Hippocampal formation (tissue), 2 donors: ENCODE measurements around the gene CBX2.

Experiments used
- DNase-seq, 2 donors: peaks; one replicate each; lab custom pipeline; 2025; lab: John Stamatoyannopoulos, UW

The CBX2 gene

DNA sequence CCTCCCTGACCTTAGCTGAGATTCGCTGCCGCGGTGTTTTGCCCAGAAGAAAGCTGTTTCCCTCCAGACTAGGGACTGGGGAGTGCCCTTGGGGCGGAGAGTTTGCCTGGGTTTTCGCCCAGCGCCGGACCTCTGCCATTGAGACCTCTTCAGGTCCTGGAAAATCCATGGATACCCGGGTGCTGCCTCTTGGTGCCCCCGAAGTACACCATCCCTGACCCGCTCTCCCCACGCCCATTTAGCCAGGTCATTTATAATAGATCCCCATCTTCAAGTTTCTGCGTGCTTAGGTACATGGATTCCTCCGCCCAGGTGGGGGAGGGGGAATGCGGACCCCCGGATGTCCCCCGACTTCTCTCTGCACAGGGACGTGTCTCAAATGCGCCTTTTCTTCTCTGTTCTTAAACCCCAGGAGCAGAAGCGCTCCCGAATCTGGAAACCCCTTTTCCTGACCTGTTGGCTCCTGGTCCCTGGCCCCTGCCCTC is 34.0 kb downstream of the CBX2 start:
- no peak for DNase-seq

DNA sequence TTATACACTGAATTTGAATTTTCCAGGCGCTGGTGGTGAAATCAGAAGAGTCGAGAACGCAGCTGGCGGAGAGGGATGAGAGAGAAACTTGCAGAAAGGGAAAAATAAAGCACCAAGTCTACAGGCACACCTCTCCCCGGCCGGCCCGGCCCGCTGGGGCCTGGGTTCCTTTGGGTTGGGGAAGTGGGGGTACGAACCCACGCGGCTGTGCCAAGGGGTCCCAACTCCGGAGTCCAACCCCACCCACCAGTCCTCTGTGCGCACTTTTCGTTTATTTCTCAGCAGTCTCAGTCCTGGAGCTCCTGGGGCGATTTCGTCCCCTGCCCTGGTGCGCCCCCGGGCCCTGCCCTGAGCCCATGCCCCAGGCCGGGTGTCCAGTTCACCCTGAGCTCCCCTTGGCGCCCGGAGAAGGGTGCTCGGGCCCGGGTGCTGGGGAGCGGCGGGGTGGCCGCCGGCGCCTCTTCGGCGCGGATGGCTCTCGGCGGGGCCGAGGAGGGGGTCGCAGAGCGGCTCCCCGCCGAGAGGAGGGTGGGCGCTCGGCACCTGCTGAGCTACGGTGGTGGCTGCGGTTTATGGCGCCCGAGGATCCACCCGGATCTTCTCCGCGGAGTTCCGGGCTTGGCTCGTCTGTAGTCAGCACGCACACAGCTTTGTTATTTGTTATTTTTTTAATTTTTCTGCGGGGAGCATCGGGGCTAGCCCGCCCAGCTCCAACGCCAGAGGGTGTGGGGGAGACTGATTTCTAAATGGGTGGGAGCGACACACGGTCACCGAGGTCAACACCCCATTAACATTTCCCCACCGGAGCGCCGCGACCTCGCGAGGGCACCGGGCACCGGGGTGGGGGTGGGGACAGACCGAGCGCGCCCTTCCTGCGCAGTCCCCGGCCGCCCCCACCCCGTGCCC is 34.7 kb downstream of the CBX2 start:
- no peak for DNase-seq

DNA sequence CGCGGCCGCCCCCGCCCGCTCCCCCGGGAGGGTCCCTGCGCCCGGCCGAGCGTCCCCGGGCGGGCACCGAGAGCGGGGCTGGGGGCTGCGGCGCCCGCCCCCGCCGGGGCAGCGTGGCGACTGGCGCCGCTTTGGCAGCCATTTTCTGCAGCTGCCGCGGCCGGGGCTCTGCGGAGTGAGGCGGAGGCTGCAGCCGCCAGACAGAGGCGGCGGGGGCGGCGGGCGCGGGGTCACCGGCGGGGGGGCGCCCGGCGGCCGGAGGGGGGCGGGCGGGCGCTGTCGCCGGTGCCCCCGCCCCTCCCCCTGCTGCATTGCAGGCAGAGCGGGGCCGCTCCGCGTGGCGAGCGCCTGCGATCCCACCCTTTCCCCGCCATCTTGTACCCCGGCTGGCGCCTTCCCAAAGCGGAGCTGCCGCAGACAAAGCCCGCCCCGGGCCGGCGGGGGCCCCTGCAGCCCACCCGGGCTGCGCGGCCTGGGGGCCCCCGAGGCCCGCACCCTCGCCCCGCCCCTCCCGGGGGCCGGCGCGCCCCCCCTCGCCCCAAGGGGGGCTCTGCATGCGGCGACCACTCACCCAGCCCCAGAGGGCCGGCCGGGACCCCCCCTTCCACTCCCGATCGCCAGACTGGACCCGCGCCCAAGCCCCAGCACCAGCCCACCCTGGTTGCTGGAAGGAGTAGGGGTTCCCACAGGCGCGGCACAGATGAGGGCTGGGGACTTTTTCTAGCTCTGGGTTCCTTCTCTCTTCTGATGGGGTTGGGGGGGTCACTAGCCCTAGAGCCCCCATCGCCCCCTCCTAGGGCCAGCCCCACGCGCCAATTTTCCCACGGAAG is 35.6 kb downstream of the CBX2 start:
- no peak for DNase-seq

DNA sequence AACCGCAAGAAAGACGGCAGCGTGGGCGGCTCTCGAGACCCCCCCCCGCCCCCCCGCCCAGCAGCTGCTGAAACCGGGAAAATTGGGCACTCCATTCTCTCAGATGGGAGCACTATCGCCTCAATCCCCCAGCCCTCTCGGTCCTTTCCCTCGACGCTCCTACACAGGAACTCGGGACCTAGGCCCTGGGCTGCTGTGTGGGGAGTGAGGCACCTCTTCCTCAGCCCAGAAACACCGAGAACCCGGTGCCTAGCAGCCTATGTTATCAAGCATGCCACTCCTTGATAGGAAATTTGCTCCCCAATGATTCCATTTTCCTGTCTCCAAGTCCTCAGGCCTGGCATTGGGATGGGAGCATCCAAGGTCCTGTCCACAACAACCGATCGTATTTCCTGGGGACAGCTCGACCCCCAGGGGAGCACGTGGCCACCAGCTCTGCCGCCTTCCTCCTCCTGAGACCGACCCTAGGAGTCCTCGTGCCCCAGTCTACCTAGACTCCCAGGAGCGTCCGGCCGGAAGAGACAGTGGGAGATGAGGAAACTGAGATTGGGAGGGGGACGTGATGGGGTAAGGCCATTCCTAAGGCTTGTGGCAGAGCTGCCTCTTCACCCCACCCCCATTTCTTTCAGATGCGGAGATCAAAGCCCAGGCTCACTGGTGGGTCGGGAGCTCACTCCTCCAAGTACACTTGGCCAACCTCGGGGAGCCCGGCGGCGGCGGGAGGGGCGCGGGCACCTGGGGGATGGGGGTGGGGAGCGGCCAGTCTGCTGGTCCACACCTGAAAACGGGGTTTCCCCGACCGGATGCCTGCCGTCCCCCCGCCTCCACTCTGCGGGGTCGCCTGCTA is 36.4 kb downstream of the CBX2 start:
- no peak for DNase-seq

DNA sequence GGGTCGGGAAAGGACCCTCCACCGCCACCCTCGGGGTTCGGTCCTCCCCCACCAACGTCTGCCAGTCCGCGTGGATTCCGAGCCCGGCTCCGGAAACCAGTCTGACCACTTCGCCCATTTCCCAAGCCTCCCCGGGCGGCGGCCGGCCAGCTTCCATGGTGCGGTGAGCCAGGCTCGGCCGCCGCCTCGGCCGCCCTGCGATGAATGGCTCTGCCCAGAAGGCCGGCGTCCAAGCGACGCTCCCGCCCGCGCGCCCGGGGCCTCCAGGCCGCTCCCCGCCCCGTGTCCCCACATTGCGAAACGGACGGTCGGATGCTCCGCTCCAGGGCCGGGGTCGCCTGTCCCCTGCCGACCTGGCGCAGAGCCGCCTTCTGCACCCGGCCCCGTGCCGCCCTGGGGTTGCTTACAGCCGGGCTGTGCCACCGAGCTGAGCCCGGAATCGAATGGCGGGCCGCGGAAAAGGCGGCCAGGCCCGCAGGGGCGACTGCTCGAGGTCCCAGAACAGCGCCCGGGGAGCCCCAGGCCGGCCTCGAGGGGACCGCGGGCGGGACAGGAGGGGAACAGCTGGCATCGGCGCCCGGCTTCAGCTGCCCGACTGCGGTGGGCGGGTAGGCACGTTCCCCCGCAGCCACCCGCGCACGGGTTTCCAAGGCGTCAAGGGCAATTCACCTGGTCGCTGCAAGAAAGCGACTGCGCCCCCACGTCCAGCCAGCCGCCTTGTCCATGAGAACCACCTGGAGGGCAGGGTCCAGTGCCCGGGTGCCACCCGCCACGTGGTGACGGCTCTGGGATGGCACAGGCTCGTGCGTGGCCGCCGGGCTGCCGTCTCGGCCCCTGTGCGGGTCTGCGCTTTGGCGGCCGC is 37.3 kb downstream of the CBX2 start:
- no peak for DNase-seq

DNA sequence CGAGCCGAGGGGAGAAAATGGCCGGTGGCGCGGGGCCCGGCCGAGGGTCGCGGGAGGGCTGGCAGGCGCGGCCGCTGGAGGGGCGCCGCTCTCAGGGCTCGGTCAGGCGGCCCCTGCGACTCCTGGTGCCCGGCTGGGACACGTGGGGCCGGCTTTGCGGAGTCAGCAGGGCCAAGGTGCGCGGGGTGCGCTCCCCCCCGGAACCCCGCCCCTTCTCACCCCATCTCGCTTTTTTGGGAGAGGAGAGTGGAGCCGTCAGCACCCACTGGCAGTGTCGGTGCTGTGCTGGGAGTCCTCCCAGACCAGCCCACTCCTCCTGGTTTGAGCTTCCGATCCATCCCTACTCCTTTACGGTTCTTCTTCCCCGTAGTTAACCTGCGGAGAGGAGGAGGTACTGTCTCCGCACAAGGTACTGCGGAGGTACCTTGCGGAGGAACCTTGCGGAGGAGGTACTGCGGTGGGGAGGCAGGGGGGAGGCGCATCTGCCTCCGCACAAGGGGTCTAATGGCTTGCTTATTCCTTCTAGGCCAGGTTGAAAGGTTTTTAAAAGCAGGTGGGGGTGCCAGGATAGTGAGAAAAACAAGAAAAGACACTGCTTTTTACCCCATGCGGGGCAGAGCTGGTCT is 38.0 kb downstream of the CBX2 start:
- no peak for DNase-seq

DNA sequence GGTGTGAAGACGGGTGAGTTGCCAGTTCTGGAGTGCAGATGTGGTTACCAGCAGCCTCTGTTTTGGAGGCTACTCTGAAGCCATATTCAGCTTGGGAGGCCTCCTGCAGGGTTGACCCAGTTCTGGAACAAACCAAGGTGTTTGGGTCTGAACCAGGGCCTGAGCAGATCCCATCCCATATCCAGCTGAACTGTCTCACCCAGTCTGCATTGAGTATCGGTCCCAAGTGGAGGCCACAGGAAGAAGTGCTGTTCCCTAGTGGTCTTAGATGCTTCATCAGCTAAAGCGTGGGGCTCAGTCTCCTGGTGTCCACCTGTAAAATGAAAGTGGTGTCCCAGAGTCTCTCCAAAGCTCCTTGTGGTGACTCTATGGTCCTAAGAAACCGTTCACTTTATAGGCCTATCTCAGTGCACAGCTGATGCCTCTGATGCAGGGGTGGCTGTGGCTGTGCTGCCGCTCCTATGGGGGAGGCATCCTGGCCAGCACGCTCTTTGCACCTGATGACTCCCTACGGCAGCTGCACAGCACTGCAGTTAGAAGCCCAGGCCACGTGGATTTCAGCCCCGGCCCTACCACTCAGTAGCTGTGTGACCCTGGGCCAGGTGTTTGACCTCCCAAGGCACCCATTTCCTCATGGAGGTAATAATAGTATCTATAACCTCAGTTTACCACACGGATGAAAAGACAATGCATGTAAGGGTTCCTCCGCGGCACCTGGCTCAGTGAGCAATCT is 40.2 kb downstream of the CBX2 start:
- DNase-seq: no peak

DNA sequence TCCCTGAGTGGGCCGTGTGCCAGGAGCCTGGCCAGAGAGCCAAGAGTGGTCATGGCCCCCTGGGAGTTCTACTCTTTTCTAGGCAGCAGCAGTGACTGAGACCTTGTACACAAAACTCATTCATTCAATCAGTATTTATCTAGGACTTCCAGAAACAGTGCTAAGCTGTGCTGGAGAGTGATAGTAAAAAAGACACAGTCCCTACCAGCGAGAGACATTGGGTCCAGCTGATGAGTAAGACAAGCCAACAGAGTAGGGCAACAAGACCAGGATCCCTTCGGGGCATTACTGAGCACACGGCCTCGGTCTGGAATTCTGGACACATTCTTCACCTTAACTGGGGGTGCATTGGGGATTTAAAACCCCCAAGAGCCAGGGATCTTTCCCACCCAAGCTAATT is 41.1 kb downstream of the CBX2 start:
- DNase-seq: no peak

DNA sequence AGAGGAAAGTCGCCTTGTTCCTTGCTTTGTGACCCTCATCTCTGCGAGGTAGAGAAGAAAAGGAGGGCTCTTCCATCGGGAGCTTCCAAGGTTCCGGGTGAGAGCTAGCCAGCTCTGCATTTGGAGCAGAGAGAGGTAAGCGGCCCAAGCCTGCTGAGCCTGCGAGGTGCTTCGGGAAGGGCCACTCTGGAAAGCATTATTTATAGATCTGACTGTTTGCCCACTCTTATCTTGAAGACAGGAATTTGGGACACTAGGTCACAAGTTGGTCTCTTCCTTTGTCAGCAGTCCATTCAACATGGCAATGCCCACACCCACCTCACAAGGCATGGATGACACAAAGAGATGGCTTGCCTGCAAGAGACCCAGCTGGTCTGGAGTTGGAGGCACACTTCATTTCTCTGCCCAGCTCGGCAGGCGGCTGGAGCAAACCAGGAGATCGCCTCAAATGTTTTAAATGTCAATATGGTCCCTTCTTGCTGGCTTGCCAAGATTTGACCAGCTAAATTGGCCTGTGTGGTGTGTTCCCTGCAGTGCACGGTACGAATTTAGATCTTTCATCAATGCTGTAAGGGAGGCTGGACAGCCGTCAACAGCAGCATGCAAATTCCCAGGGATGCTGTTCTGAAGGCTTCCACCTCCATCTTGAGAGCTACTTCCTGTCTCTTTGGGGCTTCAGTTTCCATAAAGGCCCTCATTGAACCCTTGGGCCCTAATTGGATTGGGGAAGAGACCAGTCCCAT is 41.8 kb downstream of the CBX2 start:
- DNase-seq: no peak

DNA sequence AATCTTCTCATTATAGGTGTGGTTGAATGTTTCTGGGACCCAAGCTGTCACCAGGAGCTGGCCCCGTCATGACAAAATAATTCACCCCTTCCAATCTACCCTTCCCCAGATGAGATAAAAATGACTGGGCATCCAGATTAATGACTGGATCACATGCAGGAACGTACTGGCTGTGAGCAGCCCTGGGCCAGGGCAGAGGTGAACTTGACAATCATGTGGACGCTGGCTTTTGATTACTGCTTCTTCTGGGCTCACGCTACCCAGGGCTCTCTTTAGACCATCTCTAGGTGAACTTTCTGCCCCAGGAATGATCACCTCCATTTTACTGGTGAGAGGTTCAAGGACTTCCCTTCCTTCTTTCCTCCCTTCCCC is 43.0 kb downstream of the CBX2 start:
- no peak for DNase-seq

DNA sequence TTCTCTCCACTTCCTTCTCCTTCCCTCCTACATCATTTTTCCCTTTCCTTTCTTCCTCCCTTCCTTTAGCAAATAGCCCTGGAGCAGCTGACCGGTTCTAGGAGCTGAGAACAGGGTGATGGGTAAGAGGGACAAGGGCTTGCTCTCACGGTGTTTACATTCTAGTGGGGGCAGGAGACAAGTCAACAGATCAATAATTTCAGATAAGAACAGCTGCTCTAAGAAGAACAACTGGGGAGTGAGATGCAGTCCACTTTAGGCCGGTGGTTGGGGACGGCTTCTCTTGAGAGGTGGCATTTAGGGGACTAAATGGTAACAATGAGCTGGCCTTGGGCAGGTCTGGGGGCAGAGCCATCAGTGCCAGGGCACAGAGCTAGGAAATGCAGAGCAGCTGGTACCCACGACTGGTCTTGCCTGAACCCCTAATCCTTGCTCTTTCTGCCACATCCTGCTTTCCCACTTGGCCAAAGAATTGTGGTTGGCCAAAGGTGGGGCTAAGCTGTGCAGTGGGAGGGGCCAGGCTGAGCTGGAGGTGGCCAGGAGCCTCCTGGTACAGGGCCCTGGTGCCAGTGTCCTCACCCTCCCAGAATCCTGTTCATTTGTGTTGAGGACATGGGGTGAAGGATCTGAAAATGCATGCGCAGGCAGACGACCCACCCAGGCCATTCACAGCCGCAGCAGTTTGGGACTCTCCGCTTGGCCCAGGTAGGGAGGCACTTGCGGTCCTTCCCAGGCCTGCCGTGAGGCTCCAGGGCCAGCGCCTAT is 43.6 kb downstream of the CBX2 start:
- DNase-seq: no peak

DNA sequence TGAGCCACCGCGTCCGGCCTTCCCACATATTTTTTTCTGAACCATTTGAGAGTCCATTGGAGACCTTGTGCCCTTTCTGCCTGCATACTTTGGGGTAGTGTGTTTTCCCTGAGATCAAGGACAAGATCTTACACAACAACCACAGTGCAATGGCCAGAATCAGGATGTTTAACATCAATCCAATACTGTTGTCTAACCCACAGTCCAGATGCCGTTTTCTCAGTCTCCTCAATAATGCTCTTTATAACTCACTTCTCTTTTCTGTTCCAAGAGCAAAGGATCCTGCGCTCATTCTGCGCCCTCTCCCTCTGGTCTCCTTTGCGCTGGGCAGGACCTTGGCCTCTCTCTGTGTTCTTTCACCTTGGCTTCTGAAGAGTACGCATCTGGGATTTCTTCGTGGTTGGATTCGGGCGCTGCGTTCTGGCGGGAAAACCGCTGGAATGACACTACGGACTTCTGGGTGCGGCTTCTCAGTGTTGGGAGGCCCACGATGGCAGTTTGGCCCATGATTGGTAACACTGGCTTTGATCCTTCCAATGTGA is 44.7 kb downstream of the CBX2 start:
- DNase-seq: no peak

DNA sequence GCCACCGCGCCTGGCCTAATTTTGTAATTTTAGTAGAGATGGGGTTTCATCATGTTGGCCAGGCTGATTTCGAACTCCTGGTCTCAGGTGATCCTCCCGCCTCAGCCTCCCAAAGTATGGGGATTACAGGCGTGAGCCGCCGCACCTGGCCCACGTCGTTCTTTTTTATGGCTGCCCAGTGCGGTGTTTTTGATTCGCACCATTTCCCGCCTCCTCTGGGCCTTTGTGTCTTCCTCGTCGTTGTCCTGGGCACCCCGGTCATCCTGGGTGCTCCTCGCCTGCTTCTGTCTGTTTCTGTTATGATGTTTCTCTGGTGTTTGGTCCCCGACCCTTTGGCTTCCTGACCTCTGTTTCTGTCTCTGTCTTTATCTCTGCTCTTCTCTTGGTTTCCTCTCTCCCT is 46.3 kb downstream of the CBX2 start:
- DNase-seq: no peak

DNA sequence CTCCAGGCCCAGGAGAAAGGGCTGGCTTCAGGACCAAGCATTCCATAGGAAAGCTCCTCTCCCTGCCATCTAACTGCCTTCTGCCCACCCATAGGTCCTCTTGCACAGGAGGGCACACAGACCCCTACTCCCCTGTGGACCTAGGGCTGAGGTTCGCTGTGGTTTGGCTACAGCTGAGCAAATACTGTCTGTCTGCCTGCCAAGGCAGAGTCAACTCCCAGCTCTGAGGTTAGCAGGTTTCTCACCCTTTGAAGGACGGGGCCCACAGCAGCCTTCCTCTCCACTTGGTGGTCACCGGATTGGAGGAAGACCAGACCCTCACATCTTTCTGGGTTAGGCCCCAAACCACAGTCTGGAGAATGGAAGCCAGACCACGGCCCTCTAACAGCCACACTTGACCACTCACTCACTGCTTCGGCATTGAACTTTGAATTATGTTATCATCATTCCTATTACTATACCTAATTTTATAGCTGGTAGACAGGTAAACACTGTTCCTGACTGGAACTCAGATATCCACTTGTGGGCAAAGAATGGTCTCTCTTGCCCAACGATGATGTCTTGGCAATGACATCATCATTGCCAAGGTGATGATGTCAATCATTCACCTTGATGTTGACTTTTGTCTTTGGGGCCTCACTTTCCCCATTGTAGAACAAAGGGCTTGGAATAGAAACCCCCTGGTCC is 47.1 kb downstream of the CBX2 start:
- DNase-seq: no peak

DNA sequence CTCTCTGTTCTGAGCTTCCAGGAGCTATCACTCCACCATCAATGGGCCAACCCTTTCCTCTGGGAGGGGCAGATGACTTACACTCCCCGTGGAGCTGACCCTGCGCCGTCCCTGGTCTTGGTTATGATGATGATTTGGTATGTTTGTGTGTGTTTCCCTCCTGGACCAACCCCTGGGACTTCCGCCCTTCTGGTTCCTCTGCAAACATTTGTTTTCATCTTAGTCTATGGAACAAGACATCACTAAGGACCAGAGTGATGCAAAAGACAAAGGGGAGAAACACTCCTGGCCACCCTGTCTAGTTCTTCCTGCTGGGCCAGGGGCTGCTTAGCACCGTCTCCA is 47.6 kb downstream of the CBX2 start:
- DNase-seq: no peak

DNA sequence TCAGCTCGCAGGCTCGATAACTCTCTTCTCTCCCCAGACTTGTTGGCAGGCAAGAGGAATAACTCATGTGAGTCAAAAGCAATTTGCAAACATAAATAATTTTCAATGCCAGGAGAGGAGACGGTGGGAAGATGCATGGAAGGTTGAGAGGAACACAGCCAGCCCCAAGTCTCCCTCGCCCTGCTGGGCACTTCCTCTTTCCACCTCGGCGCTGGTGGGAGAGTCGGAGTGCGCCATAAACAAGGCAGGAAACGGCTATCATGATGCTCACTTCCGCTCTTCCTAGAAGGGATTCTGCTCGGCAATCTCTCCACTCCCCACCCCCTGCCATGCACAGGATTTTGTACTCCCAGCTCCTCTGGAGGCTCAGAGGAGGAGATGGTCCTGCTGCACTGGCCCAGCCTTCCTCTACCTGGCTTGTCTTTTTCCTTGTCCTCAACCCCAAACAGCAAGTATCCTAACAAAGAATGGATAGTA is 48.3 kb downstream of the CBX2 start:
- no peak for DNase-seq

DNA sequence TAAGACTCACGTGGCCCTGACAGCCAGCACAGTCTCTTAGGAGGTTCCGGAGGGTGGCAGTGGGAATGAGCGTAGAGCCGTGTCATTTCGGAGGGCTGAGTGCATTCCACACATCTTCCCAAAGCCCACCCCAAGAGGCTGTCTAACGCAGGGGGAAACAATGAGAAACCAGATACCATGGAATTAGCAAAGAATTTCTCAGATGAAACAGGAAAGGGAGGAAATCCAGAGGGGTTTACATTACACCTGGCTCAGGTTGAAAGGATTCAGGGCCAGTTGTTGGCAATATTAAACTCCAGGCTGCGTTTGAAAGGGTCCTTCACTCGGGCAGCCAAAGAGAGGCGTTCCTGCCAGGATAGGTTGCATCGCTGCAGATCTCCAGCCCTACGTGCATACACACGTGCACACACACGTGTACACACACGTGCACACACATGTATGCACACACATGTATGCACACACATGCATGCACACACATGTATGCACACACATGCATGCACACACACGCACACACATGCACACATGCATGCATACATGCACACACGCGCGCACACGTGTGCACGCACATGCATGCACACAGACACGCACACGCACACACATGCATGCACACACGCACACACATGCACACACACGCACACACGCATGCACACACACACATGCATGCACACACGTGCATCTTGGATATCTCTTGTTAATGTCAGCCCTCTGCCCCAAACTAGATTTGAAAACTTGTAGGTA is 49.1 kb downstream of the CBX2 start:
- DNase-seq: no peak
